Left lung (tissue), 10 donors: ENCODE data around the gene FAM120A. TPM values are rescaled to one million over a fixed set of nuclear protein-coding genes. Genes with fewer than 3 reads are reported as not detected.

ENCODE experiments used
- ATAC-seq: fragments of 200-7000 bp; cut with Tn5 transposase; one replicate; pipeline ENCODE4 v1.9.1; 2020; ENCODE audit warnings: moderate library complexity
- DNase-seq, 4 donors: peaks; one replicate each; pipeline ENCODE4 v3.0.0-alpha.2; 2013 to 2020
- H3K27ac ChIP-seq, 2 donors: fragments of 200-600 bp; sonication (generic) in 1 of 2; one replicate each; pipeline versions ENCODE4 v1.5.0 to v1.8.0; 2020 to 2021
- H3K27me3 ChIP-seq, 2 donors: fragments of 200-600 bp; sonication (generic) in 1 of 2; one replicate each; pipeline versions ENCODE4 v1.5.0 to v1.8.0; 2020 to 2021
- H3K36me3 ChIP-seq, 2 donors: fragments of 200-600 bp; sonication (generic) in 1 of 2; one replicate each; pipeline versions ENCODE4 v1.5.0 to v1.8.0; 2020 to 2021
- H3K4me1 ChIP-seq, 2 donors: fragments of 200-600 bp; one replicate each; pipeline ENCODE4 v1.8.0; 2021
- H3K4me3 ChIP-seq, 2 donors: fragments of 200-600 bp; sonication (generic) in 1 of 2; one replicate each; pipeline versions ENCODE4 v1.5.0 to v1.8.0; 2020 to 2021; ENCODE audit warnings: mild to moderate bottlenecking in 1 of 2
- H3K9me3 ChIP-seq, 2 donors: fragments of 200-600 bp; sonication (generic) in 1 of 2; one replicate each; pipeline versions ENCODE4 v1.5.0 to v1.8.0; 2020 to 2021
- intact Hi-C, 2 donors: fragments of 100-400 bp; cut with DNase I; formaldehyde crosslinking; loops; one replicate each; pipeline versions ENCODE4 v1.11.2 to v1.14.2; 2022
- polyA plus RNA-seq, 6 donors: library from polyadenylated mRNA; unstranded; fragments of 120-200 nt; gene quantifications; one replicate each; pipeline ENCODE4 v1.2.1, GENCODE V29; 2013; ENCODE audit not compliant: insufficient read length in 6 of 6
- total RNA-seq, 2 donors: library from RNA; stranded (reverse); fragmentation: NEBNext Ultra II Directional; extraction: Animal tissue kit (Norgen Biotek cat#: 25700); gene quantifications; one replicate each; pipeline ENCODE4 v1.2.1, GENCODE V29; 2021
- TF ChIP-seq, protein P1 (sequence below), 2 donors: fragments of 200-600 bp; sonication (generic) in 1 of 2; IDR thresholded peaks; one replicate each; pipeline versions ENCODE4 v1.5.0 to v1.8.0; 2021; ENCODE audit warnings: antibody characterized with exemption in 2 of 2
- donor health status: DM: no; HTN: yes; CAD: no.
- donor health status: DM: no; HTN: no; CAD: no.

FAM120A gene
- total and polyA plus RNA-seq, 8 donors, result 61.0 to 160 (median 74.0) TPM

GRCh38 chr9:93459432-93459847 lies 8.0 kb downstream of the FAM120A start:
- Histone ChIP-seq H3K9me3 (no peaks in the 10 kb centered on the region), H3K36me3 (no peaks in the 10 kb centered on the region), H3K4me3 (no peak overlapping the region), H3K27ac (no peak overlapping the region), H3K4me1 (peaks cover 30 to 86% of the 10 kb centered on the region in 2 donors), H3K27me3 (no peaks in the 10 kb centered on the region)
- DNase-seq (no peak), ATAC-seq (peak; percentile 69)
- intact Hi-C loops, result no loop called here
- TF ChIP-seq, protein P1, sequence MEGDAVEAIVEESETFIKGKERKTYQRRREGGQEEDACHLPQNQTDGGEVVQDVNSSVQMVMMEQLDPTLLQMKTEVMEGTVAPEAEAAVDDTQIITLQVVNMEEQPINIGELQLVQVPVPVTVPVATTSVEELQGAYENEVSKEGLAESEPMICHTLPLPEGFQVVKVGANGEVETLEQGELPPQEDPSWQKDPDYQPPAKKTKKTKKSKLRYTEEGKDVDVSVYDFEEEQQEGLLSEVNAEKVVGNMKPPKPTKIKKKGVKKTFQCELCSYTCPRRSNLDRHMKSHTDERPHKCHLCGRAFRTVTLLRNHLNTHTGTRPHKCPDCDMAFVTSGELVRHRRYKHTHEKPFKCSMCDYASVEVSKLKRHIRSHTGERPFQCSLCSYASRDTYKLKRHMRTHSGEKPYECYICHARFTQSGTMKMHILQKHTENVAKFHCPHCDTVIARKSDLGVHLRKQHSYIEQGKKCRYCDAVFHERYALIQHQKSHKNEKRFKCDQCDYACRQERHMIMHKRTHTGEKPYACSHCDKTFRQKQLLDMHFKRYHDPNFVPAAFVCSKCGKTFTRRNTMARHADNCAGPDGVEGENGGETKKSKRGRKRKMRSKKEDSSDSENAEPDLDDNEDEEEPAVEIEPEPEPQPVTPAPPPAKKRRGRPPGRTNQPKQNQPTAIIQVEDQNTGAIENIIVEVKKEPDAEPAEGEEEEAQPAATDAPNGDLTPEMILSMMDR (IDR thresholded peaks at IDR 0.05), result no peak

GRCh38 chr9:93460689-93461413 lies 9.4 kb downstream of the FAM120A start:
- Histone ChIP-seq H3K36me3 (no peaks in the 10 kb centered on the region), H3K4me3 (no peak overlapping the region), H3K4me1 (peaks cover 34 to 86% of the 10 kb centered on the region in 2 donors), H3K27ac (no peak overlapping the region), H3K27me3 (no peaks in the 10 kb centered on the region), H3K9me3 (no peaks in the 10 kb centered on the region)
- DNase-seq (no peak), ATAC-seq (no peak)
- intact Hi-C loops, result no loop called here
- TF ChIP-seq, protein P1 (IDR thresholded peaks at IDR 0.05), result no peak

- H3K27ac ChIP-seq, result no peak overlapping the region
- no peaks in the 10 kb centered on the region for H3K36me3 ChIP-seq
- TF ChIP-seq, protein P1 (IDR thresholded peaks at IDR 0.05), result no peak
- no peaks in the 10 kb centered on the region for H3K27me3 ChIP-seq
- no peaks in the 10 kb centered on the region for H3K9me3 ChIP-seq
- no peak overlapping the region for H3K4me3 ChIP-seq
- no peak for ATAC-seq
- H3K4me1 ChIP-seq, result peaks cover 34 to 86% of the 10 kb centered on the region in 2 donors
- DNase-seq, result no peak
- intact Hi-C loops, result no loop called here
These were observed 9.9 kb downstream of the FAM120A start for GRCh38 chr9:93461414-93461743.

DNA sequence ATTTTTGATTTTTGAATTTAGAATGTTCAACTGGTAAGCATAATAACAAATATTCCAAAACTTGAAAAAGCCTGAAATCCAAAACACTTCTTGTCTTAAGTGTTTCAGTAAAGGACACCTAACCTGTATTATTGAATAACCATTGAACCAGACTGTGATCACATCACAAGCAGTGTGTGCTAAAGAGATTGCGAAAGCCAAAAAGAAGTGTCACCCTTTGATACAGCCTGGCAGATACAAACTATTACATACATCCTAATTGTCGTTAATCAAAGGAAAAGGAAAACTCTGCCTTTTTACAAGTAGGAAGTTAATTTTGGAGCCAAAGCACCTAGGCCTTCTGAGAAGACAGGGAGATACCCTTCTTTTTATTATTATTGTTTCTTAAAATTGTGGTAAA lies 10.3 kb downstream of the FAM120A start:
- Histone ChIP-seq H3K4me1 (peaks cover 34 to 88% of the 10 kb centered on the region in 2 donors), H3K4me3 (no peak overlapping the region), H3K9me3 (no peaks in the 10 kb centered on the region), H3K27ac (no peak overlapping the region), H3K27me3 (no peaks in the 10 kb centered on the region), H3K36me3 (no peaks in the 10 kb centered on the region)
- intact Hi-C loops, result no loop called here
- TF ChIP-seq, protein P1 (IDR thresholded peaks at IDR 0.05), result no peak
- DNase-seq, result no peak
- ATAC-seq, result no peak

DNA sequence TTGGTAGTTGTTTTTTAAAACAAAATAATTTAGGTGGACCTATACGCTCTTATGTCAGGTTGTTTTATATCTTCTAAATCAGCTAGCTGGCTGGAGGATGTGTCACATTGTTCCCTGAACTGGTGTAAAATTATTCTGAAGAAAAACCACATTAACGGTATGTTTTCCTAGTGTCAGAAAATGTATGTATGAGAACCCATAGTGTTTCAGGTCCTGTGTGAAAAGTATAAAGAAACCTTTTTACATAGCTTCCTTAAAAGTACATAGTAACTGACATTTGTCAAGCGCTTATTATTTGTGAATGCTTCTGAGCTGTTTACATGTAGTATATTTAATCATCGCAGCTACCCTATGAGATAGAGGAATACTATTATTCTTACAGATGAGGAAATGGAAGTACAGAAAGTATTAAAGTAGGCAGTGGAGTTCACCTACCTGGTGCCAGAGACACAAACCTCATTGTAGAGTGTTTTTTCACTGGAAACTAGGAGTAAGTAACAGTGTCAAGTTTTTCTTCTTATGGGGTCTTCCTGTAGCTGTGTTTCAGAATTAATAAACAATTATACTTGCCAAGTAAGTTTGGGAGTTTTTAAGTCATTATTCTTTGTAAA lies 12.3 kb downstream of the FAM120A start:
- ATAC-seq (no peak), DNase-seq (no peak)
- TF ChIP-seq, protein P1 (IDR thresholded peaks at IDR 0.05), result no peak
- no peak overlapping the region for H3K27ac ChIP-seq
- peaks cover 33 to 93% of the 10 kb centered on the region in 2 donors for H3K4me1 ChIP-seq
- no peaks in the 10 kb centered on the region for H3K36me3 ChIP-seq
- no peaks in the 10 kb centered on the region for H3K9me3 ChIP-seq
- H3K27me3 ChIP-seq, result no peaks in the 10 kb centered on the region
- no peak overlapping the region for H3K4me3 ChIP-seq
- intact Hi-C loops, result no loop called here
